ENCODE results near the gene LSM7. TPM values are rescaled to one million over a fixed set of nuclear protein-coding genes. Genes with fewer than 3 reads are reported as not detected.

The LSM7 gene
- total RNA-seq, result 142 and 171 TPM in 2 replicates

DNA sequence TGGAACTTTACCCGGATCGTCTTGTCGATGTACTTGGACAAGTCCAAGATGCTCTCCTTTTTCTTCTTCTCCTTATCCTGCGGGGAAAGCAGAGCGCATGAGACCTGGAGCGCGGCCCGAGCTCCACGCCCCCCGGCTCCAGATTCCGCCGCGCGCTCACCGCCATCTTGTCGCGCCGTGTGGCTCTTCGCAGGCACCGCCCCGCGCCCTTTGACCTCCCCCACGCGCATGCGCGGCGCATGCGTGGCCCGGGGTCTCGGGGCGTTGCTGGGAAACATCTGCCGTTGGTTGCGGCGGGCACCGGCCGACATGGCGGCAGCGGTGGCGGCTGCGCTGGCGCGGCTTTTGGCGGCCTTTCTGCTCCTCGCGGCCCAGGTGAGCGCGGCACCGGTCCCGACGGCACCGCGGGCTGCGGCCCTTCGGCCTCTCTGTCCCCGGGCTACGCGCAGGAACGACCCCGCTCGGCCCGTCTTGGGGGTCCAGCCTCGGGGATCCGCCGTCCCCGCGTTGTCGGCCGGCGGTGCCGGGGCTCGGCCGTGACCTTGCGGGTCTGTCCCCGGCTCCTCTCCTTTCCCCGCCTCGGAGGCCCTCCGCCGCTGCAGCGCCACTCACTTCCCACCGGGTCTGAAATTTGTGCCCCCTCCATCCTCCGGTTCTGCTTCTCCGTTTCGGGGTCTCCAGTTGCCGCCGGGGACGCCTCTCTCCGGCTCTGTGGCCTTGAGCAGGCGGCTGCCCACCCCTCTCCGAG lies at the start of gene LSM7, which contains the start of gene SPPL2B:
LSM7 (minus strand) TSS at position 186 of the 748 bp plus-strand sequence; CDS start at position 166, 20 bp downstream.
SPPL2B (plus strand) TSS at position 284 of the 748 bp plus-strand sequence; CDS start at position 310, 26 bp downstream.
- peak within 1 kb of the TSS; percentile 100 for H3K27ac Mint-ChIP-seq
- DNase-seq (ENCODE audit: low spot score), result peak; percentile 90
- H3K9me3 Mint-ChIP-seq, result no peaks in the 10 kb centered on the region
- H3K4me3 Mint-ChIP-seq (ENCODE audit: low read depth), result peak within 1 kb of the TSS; percentile 100
- intact Hi-C loops (cut with micrococcal nuclease), result loop anchor here (5.0 kb wide), 2 partner anchors 56 to 91 kb away; partner anchors contain the start of genes PLEKHJ1 and SF3A2
- peaks cover 44% of the 10 kb centered on the region for H3K4me1 Mint-ChIP-seq (ENCODE audit: low read depth)
- H3K36me3 Mint-ChIP-seq (ENCODE audit: low read depth), result peaks cover 39% of the 10 kb centered on the region
- no peaks in the 10 kb centered on the region for H3K27me3 Mint-ChIP-seq (ENCODE audit: low read depth)

DNA sequence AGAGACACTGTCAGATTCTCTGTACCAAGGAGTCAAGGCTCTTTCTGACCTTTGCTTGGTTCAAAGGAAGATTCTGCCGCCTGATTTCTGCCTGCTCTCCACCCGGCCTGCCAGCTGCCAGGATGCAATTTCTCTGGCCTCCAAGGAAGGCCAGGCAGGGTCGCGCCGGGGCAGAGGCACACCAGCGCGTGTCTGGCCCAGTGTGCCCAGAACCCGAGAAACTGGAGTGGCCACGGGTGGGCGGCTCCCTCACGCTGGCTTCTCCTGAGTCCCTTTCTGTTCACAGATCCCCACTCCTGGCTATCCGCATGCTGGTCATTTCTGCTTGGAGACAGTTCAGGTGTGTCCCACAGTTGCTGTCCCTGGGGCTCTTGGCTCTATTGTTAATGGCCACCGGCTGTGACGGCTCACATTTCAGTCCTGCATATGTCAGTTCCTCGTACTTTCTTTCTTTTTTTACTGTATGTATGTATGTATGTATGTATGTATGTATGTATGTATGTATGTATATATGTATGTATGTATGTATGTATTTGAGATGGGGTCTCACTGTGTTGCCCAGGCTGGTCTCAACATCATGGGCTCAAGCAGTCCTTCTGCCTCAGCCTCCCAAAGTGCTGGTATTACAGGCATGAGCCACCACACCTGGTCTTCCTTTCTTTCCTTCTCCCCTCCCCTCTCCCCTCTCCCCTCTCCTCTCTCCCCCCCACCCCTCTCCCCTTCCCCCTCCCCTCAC lies 48.6 kb upstream of the LSM7 start:
- Mint-ChIP-seq H3K36me3 (ENCODE audit: low read depth) (peaks cover 13% of the 10 kb centered on the region), H3K4me1 (ENCODE audit: low read depth) (peaks cover 1% of the 10 kb centered on the region), H3K9me3 (peaks cover 27% of the 10 kb centered on the region), H3K27me3 (ENCODE audit: low read depth) (peaks cover 2% of the 10 kb centered on the region), H3K27ac (no peak overlapping the region), H3K4me3 (ENCODE audit: low read depth) (no peak overlapping the region)
- DNase-seq (ENCODE audit: low spot score), result no peak
- intact Hi-C loops (cut with micrococcal nuclease), result no loop called here

DNA sequence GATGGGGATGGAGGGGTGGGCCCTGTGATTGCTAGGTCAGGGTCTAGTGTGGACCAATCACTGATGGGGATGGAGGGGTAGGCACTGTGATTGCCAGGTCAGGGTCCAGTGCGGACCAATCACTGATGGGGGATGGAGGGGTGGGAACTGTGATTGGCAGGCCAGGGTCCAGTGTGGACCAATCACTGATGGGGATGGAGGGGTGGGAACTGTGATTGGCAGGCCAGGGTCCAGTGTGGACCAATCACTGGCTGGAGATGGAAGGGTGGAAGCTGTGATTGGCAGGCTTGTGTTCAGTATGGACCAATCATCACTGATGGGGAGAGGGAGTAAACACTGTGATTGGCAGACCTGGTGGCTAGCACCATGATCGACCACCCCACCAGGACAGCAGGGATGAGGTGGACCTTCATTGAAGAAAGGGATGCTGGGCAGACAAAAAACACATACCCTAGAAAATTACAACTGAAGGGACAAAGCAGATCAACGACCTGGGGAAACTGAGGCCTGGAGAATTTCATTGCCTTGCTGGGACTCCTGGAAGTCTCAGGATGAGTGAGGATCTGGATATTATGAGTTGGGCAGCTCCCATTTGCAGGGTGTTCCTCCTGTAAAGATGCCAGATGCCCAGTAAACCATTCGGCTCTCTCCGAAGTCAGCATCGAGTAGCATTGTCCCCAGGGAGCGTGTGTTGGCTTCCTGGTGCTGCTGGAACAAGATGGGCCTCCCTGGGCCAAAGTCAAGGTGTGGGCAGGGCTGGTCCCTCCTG lies 47.2 kb upstream of the LSM7 start:
- H3K27ac Mint-ChIP-seq, result no peak overlapping the region
- H3K36me3 Mint-ChIP-seq (ENCODE audit: low read depth), result peaks cover 9% of the 10 kb centered on the region
- H3K9me3 Mint-ChIP-seq, result peaks cover 26% of the 10 kb centered on the region
- H3K4me3 Mint-ChIP-seq (ENCODE audit: low read depth), result no peak overlapping the region
- H3K4me1 Mint-ChIP-seq (ENCODE audit: low read depth), result peaks cover 1% of the 10 kb centered on the region
- DNase-seq (ENCODE audit: low spot score), result no peak
- intact Hi-C loops (cut with micrococcal nuclease), result no loop called here
- peaks cover 2% of the 10 kb centered on the region for H3K27me3 Mint-ChIP-seq (ENCODE audit: low read depth)

DNA sequence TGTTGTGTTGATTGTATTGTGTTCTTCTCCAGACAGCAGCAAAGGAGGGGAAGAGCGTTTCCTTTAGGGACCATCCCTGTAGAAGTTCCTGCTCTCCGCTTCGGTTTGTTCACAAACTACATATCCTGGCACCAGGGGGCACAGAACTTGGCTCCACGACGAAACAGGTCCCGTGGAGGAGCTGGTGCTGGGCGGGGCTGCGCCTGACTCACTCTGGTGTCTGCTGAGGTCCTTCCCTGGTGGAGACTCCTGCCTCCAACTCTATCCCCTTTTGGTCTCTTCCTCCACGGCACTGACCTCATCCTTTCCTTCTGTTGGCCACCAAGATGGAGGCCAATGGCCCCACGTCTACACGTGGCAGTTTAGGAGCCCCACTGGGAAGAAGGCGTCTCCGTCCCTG lies 46.4 kb upstream of the LSM7 start:
- intact Hi-C loops (cut with micrococcal nuclease), result no loop called here
- Mint-ChIP-seq H3K36me3 (ENCODE audit: low read depth) (peaks cover 9% of the 10 kb centered on the region), H3K4me3 (ENCODE audit: low read depth) (no peak overlapping the region)

DNA sequence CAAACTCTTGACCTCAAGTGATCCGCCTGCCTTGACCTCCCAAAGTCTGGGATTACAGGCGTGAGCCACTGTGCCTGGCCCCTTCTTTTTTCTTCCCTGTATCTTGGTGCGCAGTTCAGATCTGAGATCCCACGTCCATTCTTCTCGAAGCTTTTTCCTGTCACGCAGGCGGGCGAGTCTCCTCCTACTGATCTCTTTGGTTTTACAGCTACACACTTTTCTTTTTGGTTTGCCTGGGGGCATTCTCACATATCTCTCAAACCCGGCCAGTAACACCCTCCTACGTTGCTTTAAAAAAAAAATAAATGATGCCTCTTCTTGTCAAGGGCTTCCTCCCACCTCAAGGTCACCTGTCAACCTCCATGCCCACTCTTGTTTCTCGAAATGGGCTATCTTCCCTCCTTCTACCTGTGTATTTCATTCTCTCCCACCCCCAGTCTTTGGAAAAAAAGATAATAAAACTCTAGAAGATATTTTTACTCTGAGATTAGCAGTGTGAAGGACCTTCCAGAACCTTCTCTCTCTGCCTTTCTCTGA lies 43.8 kb upstream of the LSM7 start:
- intact Hi-C loops (cut with micrococcal nuclease), result no loop called here
- Mint-ChIP-seq H3K36me3 (ENCODE audit: low read depth) (no peaks in the 10 kb centered on the region), H3K4me1 (ENCODE audit: low read depth) (peaks cover 1% of the 10 kb centered on the region), H3K27me3 (ENCODE audit: low read depth) (peaks cover 2% of the 10 kb centered on the region), H3K9me3 (peaks cover 11% of the 10 kb centered on the region), H3K4me3 (ENCODE audit: low read depth) (no peak overlapping the region), H3K27ac (no peak overlapping the region)
- DNase-seq (ENCODE audit: low spot score), result no peak

More for the DNA sequence above, 46.4 kb upstream of the LSM7 start:
- no peak for DNase-seq (ENCODE audit: low spot score)
- peaks cover 2% of the 10 kb centered on the region for H3K27me3 Mint-ChIP-seq (ENCODE audit: low read depth)
- peaks cover 26% of the 10 kb centered on the region for H3K9me3 Mint-ChIP-seq
- peaks cover 1% of the 10 kb centered on the region for H3K4me1 Mint-ChIP-seq (ENCODE audit: low read depth)
- no peak overlapping the region for H3K27ac Mint-ChIP-seq

DNA sequence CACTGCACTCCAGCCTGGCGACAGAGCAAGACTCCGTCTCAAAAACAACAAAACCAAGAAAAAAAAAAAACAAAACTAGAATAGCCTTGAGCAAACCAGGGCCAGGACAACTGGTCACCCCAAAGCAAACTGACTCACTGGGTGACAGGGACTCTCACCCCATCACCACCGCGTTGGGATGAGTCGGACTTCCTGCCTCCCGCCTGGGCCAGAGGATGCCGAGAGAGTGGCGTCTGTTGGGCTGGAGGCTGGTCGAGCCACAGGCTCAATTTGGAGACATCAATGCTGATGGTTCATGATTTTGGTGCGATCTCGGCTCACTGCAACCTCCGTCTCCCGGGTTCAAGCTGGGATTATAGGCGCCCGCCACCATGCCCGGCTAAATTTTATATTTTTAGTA lies 43.3 kb upstream of the LSM7 start:
- H3K27me3 Mint-ChIP-seq (ENCODE audit: low read depth), result peaks cover 2% of the 10 kb centered on the region
- H3K9me3 Mint-ChIP-seq, result peaks cover 11% of the 10 kb centered on the region
- no peaks in the 10 kb centered on the region for H3K36me3 Mint-ChIP-seq (ENCODE audit: low read depth)
- intact Hi-C loops (cut with micrococcal nuclease), result no loop called here
- H3K4me3 Mint-ChIP-seq (ENCODE audit: low read depth), result no peak overlapping the region
- peaks cover 1% of the 10 kb centered on the region for H3K4me1 Mint-ChIP-seq (ENCODE audit: low read depth)
- H3K27ac Mint-ChIP-seq, result no peak overlapping the region
- DNase-seq (ENCODE audit: low spot score), result no peak

DNA sequence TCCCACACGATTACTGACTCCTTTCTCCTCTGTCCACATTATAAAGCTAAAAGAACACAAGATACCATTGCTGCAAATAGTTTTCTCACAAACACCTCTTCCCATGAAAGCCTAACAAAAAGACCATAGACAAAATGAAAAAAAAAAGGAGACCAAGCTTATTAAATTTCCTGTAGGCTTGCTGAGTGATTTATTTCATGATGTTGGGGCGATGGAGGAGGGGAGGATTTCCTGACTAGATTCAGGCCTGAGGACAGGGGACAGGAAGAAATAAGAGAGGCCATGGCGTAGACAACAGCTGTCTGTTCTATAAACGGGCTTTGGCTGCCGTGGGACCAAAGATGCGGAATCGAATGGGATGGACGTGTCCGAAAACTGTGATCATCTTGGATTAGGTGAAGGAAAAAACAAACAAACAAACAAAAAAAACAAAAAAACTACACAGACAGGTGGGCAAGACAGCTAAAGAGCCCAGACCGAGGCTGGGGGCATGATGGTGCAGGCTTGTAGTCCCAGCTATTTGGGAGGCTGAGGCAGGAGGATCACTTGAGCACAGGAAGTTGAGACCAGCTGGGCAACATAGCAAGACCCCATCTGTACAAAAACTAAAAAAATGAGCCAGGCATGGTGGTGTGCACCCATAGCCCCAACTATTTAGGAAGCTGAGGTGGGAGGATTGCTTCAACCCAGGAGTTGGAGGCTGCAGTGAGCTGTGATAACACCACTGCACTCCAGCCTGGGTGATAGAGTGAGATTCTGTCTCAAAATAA lies 37.0 kb upstream of the LSM7 start:
- peaks cover 5% of the 10 kb centered on the region for H3K9me3 Mint-ChIP-seq
- intact Hi-C loops (cut with micrococcal nuclease), result no loop called here

DNA sequence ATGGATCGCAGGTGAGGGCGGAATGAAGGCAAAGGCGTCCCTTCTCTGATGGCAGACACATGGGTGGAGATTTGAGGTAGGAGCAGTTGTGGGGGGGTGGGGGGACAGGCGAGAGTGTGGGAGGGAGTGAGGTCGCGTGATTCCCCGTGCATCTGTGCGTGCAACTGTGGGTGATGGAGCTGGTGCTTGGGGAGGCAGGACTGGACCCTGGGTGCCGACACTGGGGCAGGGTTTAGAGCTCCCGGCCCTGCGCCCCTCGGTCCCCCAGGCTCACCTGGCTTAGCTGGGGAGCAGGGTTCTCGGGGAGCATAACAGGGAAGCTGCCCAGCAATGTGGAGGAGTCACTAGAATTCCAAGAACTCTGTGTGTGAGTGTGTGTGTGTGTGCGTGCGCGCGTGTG lies 35.0 kb upstream of the LSM7 start:
- intact Hi-C loops (cut with micrococcal nuclease), result no loop called here
- H3K4me3 Mint-ChIP-seq (ENCODE audit: low read depth), result no peak overlapping the region
- no peak overlapping the region for H3K27ac Mint-ChIP-seq
- H3K36me3 Mint-ChIP-seq (ENCODE audit: low read depth), result no peaks in the 10 kb centered on the region
- no peaks in the 10 kb centered on the region for H3K4me1 Mint-ChIP-seq (ENCODE audit: low read depth)
- DNase-seq (ENCODE audit: low spot score), result no peak
- H3K9me3 Mint-ChIP-seq, result peaks cover 5% of the 10 kb centered on the region
- peaks cover 9% of the 10 kb centered on the region for H3K27me3 Mint-ChIP-seq (ENCODE audit: low read depth)

More for the DNA sequence above, 37.0 kb upstream of the LSM7 start:
- Mint-ChIP-seq H3K4me1 (ENCODE audit: low read depth) (no peaks in the 10 kb centered on the region), H3K36me3 (ENCODE audit: low read depth) (no peaks in the 10 kb centered on the region), H3K4me3 (ENCODE audit: low read depth) (no peak overlapping the region), H3K27ac (no peak overlapping the region), H3K27me3 (ENCODE audit: low read depth) (peaks cover 8% of the 10 kb centered on the region)
- no peak for DNase-seq (ENCODE audit: low spot score)

DNA sequence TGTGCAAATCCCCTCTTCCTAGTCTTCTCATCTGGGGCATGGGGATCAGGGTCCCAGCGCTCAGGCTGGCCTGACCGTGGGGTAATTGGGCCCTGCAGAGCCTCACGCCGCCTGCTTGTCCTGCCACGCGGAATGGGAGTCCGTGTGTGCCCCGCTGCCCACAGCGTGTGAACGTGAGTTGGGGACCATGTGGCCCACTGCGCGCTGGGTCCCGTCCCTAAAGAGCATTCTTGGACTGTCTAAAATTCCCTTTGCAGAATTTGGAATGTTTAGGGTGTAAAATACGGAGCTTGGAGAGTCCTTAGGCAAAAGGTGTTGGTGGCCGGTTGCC lies 34.5 kb upstream of the LSM7 start:
- Mint-ChIP-seq H3K27me3 (ENCODE audit: low read depth) (peaks cover 9% of the 10 kb centered on the region), H3K27ac (no peak overlapping the region), H3K36me3 (ENCODE audit: low read depth) (no peaks in the 10 kb centered on the region), H3K9me3 (peaks cover under 1% of the 10 kb centered on the region), H3K4me1 (ENCODE audit: low read depth) (no peaks in the 10 kb centered on the region), H3K4me3 (ENCODE audit: low read depth) (no peak overlapping the region)
- no peak for DNase-seq (ENCODE audit: low spot score)
- intact Hi-C loops (cut with micrococcal nuclease), result no loop called here

DNA sequence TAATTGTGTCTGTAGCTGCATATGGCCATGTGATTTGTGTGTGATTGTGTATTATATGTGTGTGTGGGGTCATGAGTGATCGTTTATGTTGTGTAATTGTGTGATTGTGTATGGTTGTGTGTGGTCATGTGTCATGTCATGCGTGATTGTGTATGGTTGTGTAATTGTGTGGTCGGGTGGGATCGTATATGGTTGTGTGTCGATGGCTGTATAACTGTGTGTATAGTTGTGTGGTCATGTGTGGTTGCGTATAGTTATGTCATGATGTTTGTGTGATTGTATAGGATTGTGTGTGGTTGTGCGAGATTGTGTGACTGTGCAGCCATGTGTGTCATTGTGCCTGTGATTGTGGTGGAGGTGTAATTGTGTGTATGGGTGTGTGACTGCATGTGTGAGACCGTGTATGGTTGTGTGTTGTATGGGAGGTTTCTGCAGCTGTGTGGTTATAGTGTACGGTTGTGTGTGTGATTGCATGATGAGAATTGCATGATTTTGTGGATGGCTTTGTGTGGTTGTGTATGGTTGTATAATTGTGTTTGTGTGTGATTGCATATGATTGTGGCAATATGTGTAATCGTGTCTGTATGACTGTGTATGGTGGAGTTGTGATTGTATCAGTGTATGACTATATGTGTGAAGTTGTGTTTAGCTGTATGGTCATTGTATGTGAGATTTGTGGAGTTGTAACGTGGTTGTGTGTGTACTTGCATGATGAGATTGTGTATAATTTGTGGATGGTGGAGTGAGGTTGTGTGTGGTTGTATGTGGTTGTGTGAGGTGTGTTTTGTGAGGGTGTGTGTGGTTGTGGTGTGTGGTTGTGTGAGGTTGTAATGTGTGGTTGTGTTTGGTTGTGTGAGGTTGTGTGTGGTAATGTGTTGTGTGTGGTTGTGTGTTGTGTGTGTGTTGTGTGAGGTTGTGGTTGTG lies 33.9 kb upstream of the LSM7 start:
- Mint-ChIP-seq H3K27ac (no peak overlapping the region), H3K4me1 (ENCODE audit: low read depth) (no peaks in the 10 kb centered on the region), H3K27me3 (ENCODE audit: low read depth) (peaks cover 9% of the 10 kb centered on the region), H3K4me3 (ENCODE audit: low read depth) (no peak overlapping the region), H3K36me3 (ENCODE audit: low read depth) (no peaks in the 10 kb centered on the region), H3K9me3 (no peaks in the 10 kb centered on the region)
- no peak for DNase-seq (ENCODE audit: low spot score)
- intact Hi-C loops (cut with micrococcal nuclease), result no loop called here

DNA sequence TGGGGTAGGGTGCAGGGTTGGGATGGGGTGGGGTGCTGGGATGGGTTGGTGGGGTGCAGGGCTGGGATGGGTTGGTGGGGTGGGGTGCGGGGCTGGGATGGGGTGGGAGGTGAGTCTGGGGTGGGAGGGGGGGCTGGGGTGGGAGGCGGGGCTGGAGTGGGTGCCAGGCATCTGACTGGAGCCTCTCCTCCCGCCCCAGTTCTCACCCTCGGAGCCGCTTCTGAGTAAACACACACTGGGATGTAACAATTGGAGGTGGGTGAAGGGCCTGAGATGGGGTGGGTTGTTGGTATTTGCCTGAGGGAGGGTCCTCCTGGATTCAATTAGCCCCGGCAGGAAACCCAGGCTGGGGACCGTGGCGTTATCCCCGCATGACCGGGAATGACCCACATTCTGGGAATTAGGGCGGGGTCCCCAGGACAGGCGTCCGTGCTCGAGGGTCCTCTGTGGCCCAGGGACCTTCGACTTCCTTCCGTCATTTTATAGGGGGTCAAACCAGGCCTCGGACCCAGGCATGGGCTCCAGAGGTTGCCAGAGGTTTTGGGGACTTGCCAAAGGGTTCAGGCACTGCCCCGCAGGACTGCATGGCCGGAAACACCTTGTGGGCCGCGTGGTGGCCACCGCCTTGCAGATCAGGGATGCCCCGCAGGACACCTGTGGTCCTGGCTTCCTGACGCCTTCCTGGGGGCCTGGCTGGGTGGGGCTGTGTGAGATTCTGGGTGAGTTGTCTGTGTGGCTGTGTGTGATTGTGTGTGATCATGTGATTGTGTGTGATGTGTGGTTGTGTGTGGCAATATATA lies 33.1 kb upstream of the LSM7 start:
- Mint-ChIP-seq H3K4me3 (ENCODE audit: low read depth) (no peak overlapping the region), H3K27ac (no peak overlapping the region), H3K4me1 (ENCODE audit: low read depth) (no peaks in the 10 kb centered on the region), H3K9me3 (no peaks in the 10 kb centered on the region), H3K27me3 (ENCODE audit: low read depth) (peaks cover 9% of the 10 kb centered on the region), H3K36me3 (ENCODE audit: low read depth) (no peaks in the 10 kb centered on the region)
- no peak for DNase-seq (ENCODE audit: low spot score)
- intact Hi-C loops (cut with micrococcal nuclease), result no loop called here
